Body of pancreas (tissue), 4 donors: ENCODE measurements around the gene PLXDC2.

Experiments used
- CTCF ChIP-seq, 7 experiments: fragments of 450-650 bp in 4 of 7; fragments of 200-600 bp in 3 of 7; sonication (generic) in 3 of 7; IDR thresholded peaks; one replicate each; pipeline ENCODE4 v1.5.1; 2016 to 2019; ENCODE audit warnings: antibody characterized with exemption in 7 of 7
- POLR2A ChIP-seq, 3 donors: fragments of 450-650 bp; IDR thresholded peaks; one replicate each; pipeline ENCODE4 v1.6.1; 2016; ENCODE audit warnings: antibody characterized with exemption in 3 of 3, mild to moderate bottlenecking in 2 of 3

GRCh38 chr10:19977097-19977521, 160.9 kb downstream of the PLXDC2 start:
- TF ChIP-seq CTCF (IDR thresholded peaks at IDR 0.05) (no peak), POLR2A (IDR thresholded peaks at IDR 0.05) (no peak)
